GM23248 (cell line): ENCODE measurements around the gene TNNI3K.

Experiments used
- EZH2 ChIP-seq: fragments of 200-600 bp; sonication (generic); IDR thresholded peaks from 2 replicates; pipeline ENCODE4 v1.6.1; 2018; ENCODE audit warnings: antibody characterized with exemption, mild to moderate bottlenecking; ENCODE audit not compliant: insufficient read depth, poor library complexity, severe bottlenecking
- EZH2phosphoT487 ChIP-seq: fragments of 200-600 bp; sonication (generic); IDR thresholded peaks from 2 replicates; pipeline ENCODE4 v1.6.1; 2018; ENCODE audit warnings: antibody characterized with exemption, moderate library complexity, mild to moderate bottlenecking, low read depth; ENCODE audit not compliant: insufficient read depth

DNA sequence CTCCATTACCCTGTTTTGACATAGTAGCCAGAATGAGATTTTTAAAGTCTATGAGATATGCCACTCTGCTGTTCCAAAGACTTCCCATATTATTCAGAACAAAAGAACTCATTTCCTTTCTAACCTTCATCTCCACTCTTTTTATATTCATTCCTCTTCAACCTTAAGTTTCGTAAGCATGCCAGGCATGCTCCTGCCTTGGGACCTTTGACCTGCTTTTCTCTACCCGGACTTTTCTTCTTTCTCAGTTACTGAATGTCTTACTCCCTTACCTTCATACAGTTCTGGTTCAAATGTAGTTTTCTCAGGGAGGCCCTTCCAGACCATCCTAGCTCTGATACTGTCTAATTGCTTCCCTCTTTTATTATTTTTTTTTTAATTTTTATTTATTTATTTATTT lies 81.1 kb downstream of the TNNI3K start:
- TF ChIP-seq EZH2, result no peak
- no peak for TF ChIP-seq EZH2phosphoT487
